ENCODE measurements around the gene PTPN14.

The PTPN14 gene

GRCh38 chr1:214567481-214567980 is 16.1 kb upstream of the PTPN14 start:
- no peak for DNase-seq

DNA sequence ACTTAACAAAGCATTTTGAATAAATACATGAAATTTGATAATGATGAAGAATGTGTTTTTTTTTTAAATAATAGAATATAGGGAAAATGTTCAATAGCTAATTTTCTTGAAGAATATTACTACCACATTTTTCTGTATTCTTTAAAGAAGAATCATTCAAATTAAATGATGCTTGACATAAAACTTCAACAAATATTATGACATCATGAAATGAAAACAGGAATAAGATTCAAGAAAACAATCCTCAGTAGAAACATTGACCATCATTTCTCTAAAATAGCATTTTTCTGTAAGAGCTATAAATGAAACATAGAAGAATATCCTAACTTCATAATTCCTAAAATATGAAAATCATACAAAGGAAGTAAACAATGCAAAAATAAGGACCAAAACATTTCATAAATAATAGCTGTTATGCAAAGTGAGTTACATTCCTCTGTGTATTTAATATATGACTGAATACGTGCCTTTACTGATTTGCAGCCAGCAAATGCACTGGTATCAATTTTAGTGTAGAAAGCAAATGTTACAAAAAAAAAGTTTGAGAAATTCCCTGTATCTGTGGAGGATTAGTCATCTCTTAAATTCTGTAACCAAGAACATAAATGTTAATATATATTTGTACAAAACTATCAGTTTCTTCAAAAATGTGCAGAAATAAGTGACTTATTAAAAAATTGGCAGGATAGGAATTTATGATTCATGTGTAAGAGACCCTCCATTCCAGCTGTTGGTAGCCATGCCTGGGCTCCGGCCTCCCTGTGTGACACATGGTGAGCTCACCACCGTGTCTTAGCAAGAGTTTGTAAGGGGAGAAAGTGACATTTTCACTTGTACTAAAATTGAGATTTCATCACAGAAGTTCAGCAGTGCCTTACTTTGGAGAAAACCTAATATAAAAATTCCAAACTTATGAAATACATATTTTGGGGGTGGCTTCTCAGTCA is 15.0 kb upstream of the PTPN14 start:
- no peak for DNase-seq

DNA sequence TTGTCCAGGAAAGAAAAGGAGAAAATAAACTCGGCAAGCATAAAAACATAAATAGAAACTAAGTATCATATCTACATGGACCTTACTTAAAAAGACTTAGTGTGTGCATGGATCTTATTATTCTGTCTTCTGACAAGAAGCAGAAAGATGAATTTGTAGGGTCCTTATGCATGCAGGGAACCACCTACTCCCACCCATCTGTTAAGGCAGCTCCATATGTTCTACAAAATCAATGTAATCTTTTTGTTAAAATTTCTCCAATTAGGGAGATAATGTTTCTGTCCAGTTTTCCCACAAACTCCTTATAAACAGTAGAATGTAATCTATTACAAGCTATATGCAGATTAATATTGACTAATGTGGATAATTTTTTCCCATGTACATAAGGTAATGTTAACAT is 13.9 kb upstream of the PTPN14 start:
- DNase-seq, result no peak

GRCh38 chr1:214563881-214564280 is 12.5 kb upstream of the PTPN14 start:
- DNase-seq, result no peak

- no peak for DNase-seq
Measured at GRCh38 chr1:214557952-214558735, 6.7 kb upstream of the PTPN14 start.

DNA sequence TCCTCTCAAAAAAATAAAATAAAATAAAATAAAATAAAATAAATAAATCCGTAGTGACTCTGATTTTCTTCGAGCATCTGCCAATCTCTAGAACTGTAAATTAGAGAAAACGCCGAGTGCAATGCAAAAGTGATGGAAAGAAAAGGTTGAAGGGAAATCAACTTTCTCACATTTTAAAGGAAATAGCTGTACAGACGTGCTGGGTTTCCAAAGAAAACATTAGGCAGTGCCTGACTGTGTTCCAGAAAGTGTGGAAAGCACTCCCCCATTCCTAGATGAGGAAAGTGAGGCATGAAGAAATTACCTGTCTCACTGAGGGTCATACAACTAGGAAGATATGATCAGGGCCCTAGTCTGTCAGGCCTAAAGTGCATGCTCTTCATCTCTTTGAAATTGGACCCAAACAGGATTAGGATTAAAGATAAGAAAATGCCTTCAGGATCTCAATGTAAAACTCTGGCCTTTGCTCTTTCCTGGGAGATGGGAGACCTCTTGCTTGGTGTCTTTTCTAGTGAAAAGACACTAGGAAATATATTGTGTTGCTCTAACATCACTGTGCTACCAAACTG is 1.8 kb upstream of the PTPN14 start:
- DNase-seq, result no peak

DNA sequence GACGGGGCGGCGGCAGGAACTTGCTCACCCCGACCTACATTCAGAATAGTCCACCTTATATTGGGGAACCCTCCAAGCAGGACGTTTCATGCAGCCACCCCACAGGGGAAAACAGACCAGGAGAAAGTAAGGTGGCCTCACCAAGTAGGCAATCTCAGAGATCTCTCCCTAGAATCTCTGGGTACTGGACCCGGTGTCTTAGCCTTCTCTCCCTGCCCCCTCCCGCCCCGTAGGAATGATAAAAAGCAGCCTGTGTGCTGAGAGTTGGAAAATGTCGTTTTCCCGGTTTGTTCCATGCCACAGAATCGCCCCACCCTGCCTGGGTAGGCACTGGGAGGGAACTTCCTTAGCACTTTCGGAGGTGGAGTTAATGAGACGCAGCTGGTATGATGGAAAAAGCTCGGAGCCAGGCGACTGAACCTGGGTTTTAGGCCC is 789 bp upstream of the PTPN14 start:
- DNase-seq, result no peak

DNA sequence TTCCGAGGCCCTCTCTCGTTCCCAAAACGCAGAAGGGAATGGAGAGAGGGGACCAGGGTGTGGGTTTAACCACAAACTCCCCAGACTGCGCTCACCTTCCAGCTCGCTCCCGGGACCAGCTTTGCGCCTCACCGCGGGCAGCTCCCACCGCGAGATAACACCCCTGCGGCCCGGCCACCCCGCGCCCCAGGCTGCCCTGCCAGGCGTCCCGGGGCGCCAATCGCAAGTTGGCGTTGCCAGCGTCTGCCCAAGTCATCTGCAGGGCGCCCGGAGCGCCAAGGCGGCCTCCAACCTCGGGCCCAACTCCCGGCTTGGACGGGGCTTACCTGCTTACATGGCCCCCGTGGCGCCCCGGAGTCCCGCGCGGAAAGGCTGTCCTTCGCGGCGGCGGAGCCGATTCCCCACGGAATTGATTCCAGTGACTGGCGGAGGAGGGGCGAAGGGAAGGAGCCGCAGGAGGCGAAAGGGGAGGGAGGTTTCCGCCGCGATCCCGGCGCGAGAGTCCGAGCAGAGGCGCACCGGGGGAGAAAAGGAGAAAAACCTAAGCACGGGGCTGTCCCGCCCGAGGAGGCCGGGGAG is 456 bp downstream of the PTPN14 start:
- DNase-seq, result no peak

DNA sequence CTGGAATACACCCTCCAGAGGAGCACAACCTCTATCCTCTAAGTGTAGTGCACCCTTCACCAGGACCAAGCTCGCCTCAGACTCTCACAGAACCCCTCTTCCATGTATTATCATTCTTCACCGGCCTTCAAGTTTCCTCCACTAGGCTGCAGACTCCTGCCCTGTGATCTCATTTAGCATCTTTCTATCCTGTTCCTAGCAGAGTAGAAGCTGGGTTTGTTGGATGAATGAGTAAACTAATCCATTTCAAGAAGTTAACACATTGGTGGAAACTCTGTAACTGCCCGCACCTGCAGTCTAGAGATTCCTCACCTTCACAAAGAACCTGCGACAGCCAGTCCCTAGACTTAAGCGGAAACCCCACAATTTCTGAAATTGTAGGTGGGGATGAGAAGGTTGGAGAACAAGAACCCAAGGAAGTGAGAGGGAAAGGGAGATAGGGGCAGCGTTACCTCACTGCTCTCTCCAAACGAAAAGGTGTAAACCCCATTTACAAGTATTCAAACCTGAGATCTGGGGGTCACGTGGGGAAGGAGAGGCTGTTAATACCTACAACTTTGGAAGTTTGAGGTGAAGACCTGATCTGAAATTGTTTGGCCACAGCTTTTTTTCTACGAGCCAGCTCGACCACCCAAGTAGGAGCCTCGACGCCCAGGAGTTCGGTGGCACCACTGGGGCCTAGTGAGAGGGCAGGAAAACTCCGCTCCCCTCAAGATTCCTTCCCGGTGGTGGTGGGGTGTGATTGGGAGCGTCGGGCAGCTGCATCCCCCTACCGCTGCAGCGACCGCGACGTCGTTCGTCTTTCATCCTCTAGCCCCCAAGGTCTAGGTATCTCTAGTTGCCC is 1.2 kb downstream of the PTPN14 start:
- no peak for DNase-seq

DNA sequence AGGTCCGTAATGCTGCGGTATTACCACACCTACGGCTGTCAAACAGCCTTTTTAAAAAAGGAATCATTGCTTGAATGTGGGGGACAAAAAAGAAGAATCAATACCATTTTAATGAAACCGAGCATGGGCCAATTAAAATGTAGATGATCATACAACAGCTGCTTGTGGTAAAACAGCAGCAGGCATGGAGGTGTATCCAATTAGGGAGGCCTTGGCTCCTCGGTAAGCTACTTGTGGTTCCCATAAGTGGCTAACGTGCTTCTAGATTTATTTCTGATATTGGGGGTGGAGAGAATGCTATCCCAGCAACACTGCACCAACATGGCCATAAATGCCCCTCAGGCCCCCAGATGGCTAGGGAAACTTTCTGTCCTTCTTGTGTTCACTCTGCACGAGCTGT is 1.8 kb downstream of the PTPN14 start:
- no peak for DNase-seq

DNA sequence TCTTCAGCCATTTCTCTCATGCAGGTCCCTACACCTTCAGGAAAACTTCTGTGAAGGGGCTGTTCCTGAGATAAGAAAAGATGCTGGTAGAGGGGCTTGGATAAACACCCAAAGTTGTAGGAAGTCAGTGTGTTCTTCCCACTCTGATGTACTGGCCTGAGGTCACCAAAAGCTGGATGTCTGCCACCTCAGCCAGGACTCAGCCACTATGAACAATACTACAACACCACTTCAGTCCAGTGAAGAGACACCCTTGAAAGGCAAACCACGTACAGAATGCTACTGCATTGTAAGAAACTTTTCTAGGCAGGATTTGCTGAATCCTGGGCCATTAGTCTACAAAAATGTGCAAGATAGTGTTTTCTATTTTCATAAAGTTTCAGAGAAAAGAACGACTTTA is 2.4 kb downstream of the PTPN14 start:
- no peak for DNase-seq

GRCh38 chr1:214548271-214548670 is 3.1 kb downstream of the PTPN14 start:
- no peak for DNase-seq

- DNase-seq, result no peak
Measured at GRCh38 chr1:214547747-214548146, 3.7 kb downstream of the PTPN14 start.

GRCh38 chr1:214546886-214547641 is 4.3 kb downstream of the PTPN14 start:
- DNase-seq, result no peak

GRCh38 chr1:214546084-214546483 is 5.3 kb downstream of the PTPN14 start:
- DNase-seq, result no peak

DNA sequence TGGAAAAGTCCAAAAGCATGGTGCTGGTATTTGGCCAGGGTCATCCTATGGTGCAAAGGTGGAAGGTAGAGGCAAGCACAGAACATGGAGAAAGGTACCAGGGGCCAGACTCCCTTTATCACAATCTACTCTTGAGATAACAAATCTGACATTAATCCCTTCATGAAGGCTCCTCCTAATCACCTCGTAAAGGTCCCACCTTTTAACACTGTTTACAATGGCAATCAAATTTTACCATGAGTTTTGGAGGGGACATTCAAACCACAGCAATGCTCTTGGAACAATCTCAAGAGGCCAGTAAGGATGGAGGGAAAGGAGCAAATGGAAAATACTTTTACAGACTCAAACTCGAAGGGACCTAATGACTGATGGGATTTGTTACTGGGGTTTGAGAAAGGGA is 6.1 kb downstream of the PTPN14 start:
- no peak for DNase-seq

- no peak for DNase-seq
Measured at GRCh38 chr1:214544791-214545190, 6.6 kb downstream of the PTPN14 start.

DNA sequence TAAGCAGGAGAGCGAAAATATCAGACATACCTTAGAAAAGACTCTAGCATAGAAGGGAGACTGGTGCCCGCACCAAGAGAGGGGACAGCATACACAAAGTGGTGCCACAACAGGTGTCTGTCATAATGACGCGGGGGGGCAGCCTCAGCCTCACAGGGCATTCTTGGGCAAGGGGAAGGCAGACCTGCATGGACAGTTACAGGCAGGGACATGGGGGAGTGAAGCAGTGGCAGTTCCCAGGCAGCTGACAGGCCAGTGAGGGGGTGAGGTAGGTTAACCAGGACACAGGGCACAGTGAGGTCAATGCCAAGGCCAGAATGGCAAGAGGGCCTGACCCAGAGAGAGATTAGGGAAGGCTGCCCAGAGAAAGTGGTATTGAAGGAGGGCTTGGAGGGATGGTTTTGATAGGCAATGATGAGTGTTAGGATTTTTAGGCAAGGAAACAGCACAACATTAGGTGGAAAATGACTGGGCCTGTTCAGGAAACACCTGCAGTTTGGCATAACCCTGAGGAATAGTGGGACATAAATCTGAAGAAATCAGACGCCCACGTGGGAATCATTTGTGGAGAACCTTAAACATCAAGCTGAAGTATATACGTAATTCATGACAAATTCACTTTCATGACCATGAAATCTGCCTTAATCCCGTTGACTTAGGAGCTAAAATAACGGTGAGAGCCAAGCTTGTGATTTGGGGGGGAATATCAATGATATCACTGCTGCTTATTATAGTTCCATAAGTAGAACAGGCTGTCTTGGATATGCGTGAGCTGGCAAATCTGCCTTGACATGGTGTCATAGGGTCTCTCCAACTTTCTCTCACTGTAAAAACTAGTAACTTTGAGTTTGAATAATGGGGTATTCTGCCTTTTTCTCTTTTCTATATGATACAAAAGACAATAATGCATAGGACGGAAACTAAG is 8.9 kb downstream of the PTPN14 start:
- DNase-seq, result no peak

DNA sequence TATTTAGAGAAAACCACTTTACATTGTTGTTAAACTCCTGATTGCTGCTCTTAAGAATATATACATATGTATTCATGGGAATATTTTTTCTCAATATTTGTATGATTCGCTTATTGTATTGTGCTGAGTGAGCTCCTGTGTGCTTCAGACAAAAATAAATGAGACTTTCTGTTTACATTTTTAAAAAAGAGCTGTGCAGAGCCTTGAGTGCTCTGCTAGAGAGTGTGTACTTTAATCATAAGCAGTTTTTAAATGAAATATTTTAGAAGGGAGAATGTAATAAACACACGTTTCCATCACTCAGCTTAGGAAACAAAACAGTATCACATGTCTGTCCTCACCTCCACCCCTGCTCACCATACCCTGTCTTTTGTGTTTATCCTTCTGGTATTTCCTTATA is 9.7 kb downstream of the PTPN14 start:
- no peak for DNase-seq

- no peak for DNase-seq
Measured at GRCh38 chr1:214541206-214541605, 10.2 kb downstream of the PTPN14 start.

All from stimulated activated CD4-positive, alpha-beta T cell treated with anti-CD3 and anti-CD28 coated beads, Interleukin-12 subunit alpha, Interleukin-12 subunit beta, amount 100 ng/mL, for 4 hours (primary cell).